A549 (cell line): ENCODE measurements around the gene SMPDL3B.

Experiments
- CTCF ChIP-seq: fragments of >200 bp; sonication (Bioruptor Twin); formaldehyde crosslinking; IDR thresholded peaks from 3 replicates; pipeline ENCODE4 v1.5.1; 2016
- POLR2AphosphoS2 ChIP-seq: conservative IDR thresholded peaks from 2 replicates; pipeline ENCODE4 v1.6.1; 2012; ENCODE audit warnings: low read length, improper control_type of control experiment, inconsistent platforms

GRCh38 chr1:27979859-27980201 lies 45.0 kb downstream of the SMPDL3B start:
- no peak for TF ChIP-seq POLR2AphosphoS2
- TF ChIP-seq CTCF = peak; percentile 5; the same call in 1 of the 3 replicates
